Activated naive CD4-positive, alpha-beta T cell treated with anti-CD3 and anti-CD28 coated beads, Interleukin-2, amount 50 U/mL, for 72 hours (primary cell): ENCODE measurements around the gene SMYD3. TPM values are rescaled to one million over a fixed set of nuclear protein-coding genes. Genes with fewer than 3 reads are reported as not detected.

Source experiments
- ATAC-seq, 2 donors: fragments of 150-1000 bp; cut with Tn5 transposase; 2 replicates each; pipeline ENCODE4 v1.10.0; 2021; ENCODE audit warnings: mild to moderate bottlenecking in 2 of 2, moderate library complexity in 2 of 2
- DNase-seq, 2 donors: peaks; one replicate each; pipeline ENCODE4 v3.0.0; 2021 to 2022; ENCODE audit warnings: low spot score in 2 of 2
- H3K27ac Mint-ChIP-seq, 2 donors: one replicate each; pipeline ENCODE4 v1.8.0; 2022; ENCODE audit warnings: mild to moderate bottlenecking in 2 of 2, mixed read lengths in 2 of 2
- H3K36me3 Mint-ChIP-seq, 2 donors: one replicate each; pipeline ENCODE4 v1.8.0; 2022; ENCODE audit warnings: mixed read lengths in 2 of 2
- H3K9me3 Mint-ChIP-seq, 2 donors: one replicate each; pipeline ENCODE4 v1.8.0; 2022; ENCODE audit warnings: mixed read lengths in 2 of 2
- total RNA-seq, 2 donors: library from RNA; stranded (reverse); gene quantifications; one replicate each; pipeline ENCODE4 v1.2.3, GENCODE V29; 2022

The SMYD3 gene
- total RNA-seq, 2 donors from 2014 or later: 18.5 to 30.1 TPM

- Mint-ChIP-seq H3K27ac (no peak overlapping the region), H3K36me3 (peaks cover 0 to 4% of the 10 kb centered on the region in 2 donors), H3K9me3 (no peaks in the 10 kb centered on the region)
- DNase-seq: no peak
- no peak for ATAC-seq
Observed at GRCh38 chr1:246320286-246320685, 186.8 kb downstream of the SMYD3 start.

- Mint-ChIP-seq H3K36me3 (peaks cover 0 to 4% of the 10 kb centered on the region in 2 donors), H3K9me3 (no peaks in the 10 kb centered on the region), H3K27ac (no peak overlapping the region)
- no peak for DNase-seq
- ATAC-seq: no peak
Observed at GRCh38 chr1:246319083-246319714, 187.9 kb downstream of the SMYD3 start.

GRCh38 chr1:246318622-246319021 is 188.5 kb downstream of the SMYD3 start:
- DNase-seq (no peak), ATAC-seq (no peak)
- Mint-ChIP-seq H3K9me3 (no peaks in the 10 kb centered on the region), H3K27ac (no peak overlapping the region), H3K36me3 (peaks cover 0 to 4% of the 10 kb centered on the region in 2 donors)

GRCh38 chr1:246318036-246318359 is 189.1 kb downstream of the SMYD3 start:
- no peak for ATAC-seq
- Mint-ChIP-seq H3K36me3 (peaks cover 0 to 4% of the 10 kb centered on the region in 2 donors), H3K27ac (no peak overlapping the region), H3K9me3 (no peaks in the 10 kb centered on the region)
- no peak for DNase-seq

- Mint-ChIP-seq H3K27ac (no peak overlapping the region), H3K36me3 (peaks cover 0 to 4% of the 10 kb centered on the region in 2 donors), H3K9me3 (no peaks in the 10 kb centered on the region)
- DNase-seq: no peak
- no peak for ATAC-seq
Observed at GRCh38 chr1:246317332-246318035, 189.6 kb downstream of the SMYD3 start.

- no peak for ATAC-seq
- Mint-ChIP-seq H3K27ac (peak overlapping the region in 1 of 2 donors; percentile 0), H3K9me3 (no peaks in the 10 kb centered on the region), H3K36me3 (peaks cover 4 to 9% of the 10 kb centered on the region in 2 donors)
- no peak for DNase-seq
Observed at GRCh38 chr1:246311461-246311860, 195.6 kb downstream of the SMYD3 start.

GRCh38 chr1:246309247-246309884 is 197.7 kb downstream of the SMYD3 start:
- DNase-seq: no peak
- Mint-ChIP-seq H3K27ac (no peak overlapping the region), H3K36me3 (peaks cover 4 to 9% of the 10 kb centered on the region in 2 donors), H3K9me3 (no peaks in the 10 kb centered on the region)
- ATAC-seq: no peak

- Mint-ChIP-seq H3K9me3 (no peaks in the 10 kb centered on the region), H3K27ac (no peak overlapping the region), H3K36me3 (peaks cover 4 to 9% of the 10 kb centered on the region in 2 donors)
- ATAC-seq (no peak), DNase-seq (no peak)
Observed at GRCh38 chr1:246308533-246309075, 198.5 kb downstream of the SMYD3 start.

- H3K9me3 Mint-ChIP-seq: no peaks in the 10 kb centered on the region
- ATAC-seq: no peak
- no peak for DNase-seq
- peaks cover 1 to 4% of the 10 kb centered on the region in 2 donors for H3K36me3 Mint-ChIP-seq
- H3K27ac Mint-ChIP-seq: peak overlapping the region in 1 of 2 donors; percentile 72
Observed at GRCh38 chr1:246306415-246307037, 200.6 kb downstream of the SMYD3 start.

GRCh38 chr1:246304484-246305259 is 202.4 kb downstream of the SMYD3 start:
- Mint-ChIP-seq H3K27ac (no peak overlapping the region), H3K36me3 (peaks cover 4 to 9% of the 10 kb centered on the region in 2 donors), H3K9me3 (no peaks in the 10 kb centered on the region)
- DNase-seq (no peak), ATAC-seq (no peak)

- H3K27ac Mint-ChIP-seq: no peak overlapping the region
- H3K9me3 Mint-ChIP-seq: no peaks in the 10 kb centered on the region
- peaks cover 4 to 9% of the 10 kb centered on the region in 2 donors for H3K36me3 Mint-ChIP-seq
- ATAC-seq: no peak
- DNase-seq: no peak
Observed at GRCh38 chr1:246302711-246303317, 204.3 kb downstream of the SMYD3 start.

GRCh38 chr1:246302251-246302625 is 204.8 kb downstream of the SMYD3 start:
- no peak for DNase-seq
- no peak overlapping the region for H3K27ac Mint-ChIP-seq
- H3K9me3 Mint-ChIP-seq: no peaks in the 10 kb centered on the region
- no peak for ATAC-seq
- peaks cover 4 to 9% of the 10 kb centered on the region in 2 donors for H3K36me3 Mint-ChIP-seq

GRCh38 chr1:246301553-246302250 is 205.4 kb downstream of the SMYD3 start:
- H3K27ac Mint-ChIP-seq: no peak overlapping the region

GRCh38 chr1:246300626-246301549 is 206.2 kb downstream of the SMYD3 start:
- no peaks in the 10 kb centered on the region for H3K9me3 Mint-ChIP-seq
- peaks cover 0 to 9% of the 10 kb centered on the region in 2 donors for H3K36me3 Mint-ChIP-seq
- DNase-seq (no peak), ATAC-seq (no peak)
- H3K27ac Mint-ChIP-seq: no peak overlapping the region

More at GRCh38 chr1:246301553-246302250, 205.4 kb downstream of the SMYD3 start:
- peaks cover 3 to 9% of the 10 kb centered on the region in 2 donors for H3K36me3 Mint-ChIP-seq
- DNase-seq (no peak), ATAC-seq (no peak)
- H3K9me3 Mint-ChIP-seq: no peaks in the 10 kb centered on the region
